ENCODE data around the gene SUCNR1. TPM values are rescaled to one million over a fixed set of nuclear protein-coding genes. Genes with fewer than 3 reads are reported as not detected.
"Not testable (repeated sequence)": the region's sequence is repeated elsewhere in the genome, so short reads cannot be mapped to it uniquely, and the experiment has no call there.

SUCNR1 gene
- total and polyA plus RNA-seq, 12 donors: 0.08 to 4.9 (median 1.6) TPM

DNA sequence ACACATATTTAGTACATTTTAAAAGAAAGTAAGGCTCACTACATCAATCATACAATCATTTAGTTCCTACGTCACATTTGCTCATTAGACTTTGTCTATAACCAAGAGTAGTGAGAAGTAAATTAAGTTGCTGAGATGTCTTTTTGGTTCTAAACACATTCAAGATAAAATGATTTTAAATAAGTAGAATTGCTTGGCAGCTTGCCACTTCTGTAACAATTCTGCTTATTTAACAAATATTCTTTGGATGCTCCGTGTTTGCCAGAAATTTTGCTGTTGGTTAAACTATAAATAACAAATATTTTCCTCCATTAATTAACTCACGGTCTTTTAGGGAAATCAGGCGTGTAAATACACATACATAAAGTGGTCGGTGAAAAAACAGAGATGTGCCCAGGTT lies 18.3 kb downstream of the SUCNR1 start:
- Histone ChIP-seq H3K9me3 (replicated peaks in 1 of 3) (no peaks in the 10 kb centered on the region), H3K27ac (peak overlapping the region in 1 of 5 donors; percentile 48), H3K27me3 (no peaks in the 10 kb centered on the region), H3K4me1 (replicated peaks in 1 of 2) (peaks cover 0 to 28% of the 10 kb centered on the region in 2 donors), H3K4me3 (no peak overlapping the region), H3K36me3 (replicated peaks in 1 of 2) (no peaks in the 10 kb centered on the region)
- WGBS, 4 donors: 65 to 70% (median 69%) methylated on average over 5 of the region's 5 CpGs
- no peak for TF ChIP-seq POLR2A (IDR thresholded peaks at IDR 0.05)
- TF ChIP-seq, protein P1, sequence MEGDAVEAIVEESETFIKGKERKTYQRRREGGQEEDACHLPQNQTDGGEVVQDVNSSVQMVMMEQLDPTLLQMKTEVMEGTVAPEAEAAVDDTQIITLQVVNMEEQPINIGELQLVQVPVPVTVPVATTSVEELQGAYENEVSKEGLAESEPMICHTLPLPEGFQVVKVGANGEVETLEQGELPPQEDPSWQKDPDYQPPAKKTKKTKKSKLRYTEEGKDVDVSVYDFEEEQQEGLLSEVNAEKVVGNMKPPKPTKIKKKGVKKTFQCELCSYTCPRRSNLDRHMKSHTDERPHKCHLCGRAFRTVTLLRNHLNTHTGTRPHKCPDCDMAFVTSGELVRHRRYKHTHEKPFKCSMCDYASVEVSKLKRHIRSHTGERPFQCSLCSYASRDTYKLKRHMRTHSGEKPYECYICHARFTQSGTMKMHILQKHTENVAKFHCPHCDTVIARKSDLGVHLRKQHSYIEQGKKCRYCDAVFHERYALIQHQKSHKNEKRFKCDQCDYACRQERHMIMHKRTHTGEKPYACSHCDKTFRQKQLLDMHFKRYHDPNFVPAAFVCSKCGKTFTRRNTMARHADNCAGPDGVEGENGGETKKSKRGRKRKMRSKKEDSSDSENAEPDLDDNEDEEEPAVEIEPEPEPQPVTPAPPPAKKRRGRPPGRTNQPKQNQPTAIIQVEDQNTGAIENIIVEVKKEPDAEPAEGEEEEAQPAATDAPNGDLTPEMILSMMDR (IDR thresholded peaks at IDR 0.05): no peak
- no peak for DNase-seq
- intact Hi-C loops (cut with DNase I): no loop called here

- peaks cover 0 to 30% of the 10 kb centered on the region in 2 donors for H3K4me1 ChIP-seq (replicated peaks in 1 of 2)
- no peak overlapping the region for H3K27ac ChIP-seq
- DNase-seq: no peak
- intact Hi-C loops (cut with DNase I): no loop called here
- no peaks in the 10 kb centered on the region for H3K27me3 ChIP-seq
- no peaks in the 10 kb centered on the region for H3K9me3 ChIP-seq (replicated peaks in 1 of 3)
- no peaks in the 10 kb centered on the region for H3K36me3 ChIP-seq (replicated peaks in 1 of 2)
- TF ChIP-seq POLR2A (IDR thresholded peaks at IDR 0.05): no peak
- TF ChIP-seq, protein P1 (IDR thresholded peaks at IDR 0.05): no peak
- no peak overlapping the region for H3K4me3 ChIP-seq
These were observed 20.8 kb downstream of the SUCNR1 start for GRCh38 chr3:151894219-151894618.

GRCh38 chr3:151895478-151896241 lies 22.2 kb downstream of the SUCNR1 start:
- Histone ChIP-seq H3K27me3 (no peaks in the 10 kb centered on the region), H3K36me3 (replicated peaks in 1 of 2) (no peaks in the 10 kb centered on the region), H3K4me1 (replicated peaks in 1 of 2) (peaks cover 0 to 32% of the 10 kb centered on the region in 2 donors), H3K27ac (no peak overlapping the region), H3K4me3 (no peak overlapping the region), H3K9me3 (replicated peaks in 1 of 3) (no peaks in the 10 kb centered on the region)
- intact Hi-C loops (cut with DNase I): no loop called here
- no peak for TF ChIP-seq POLR2A (IDR thresholded peaks at IDR 0.05)
- TF ChIP-seq, protein P1 (IDR thresholded peaks at IDR 0.05): no peak
- 44 to 49% (median 48%) methylated on average over 4 of the region's 4 CpGs for WGBS, 4 donors
- DNase-seq: no peak

DNA sequence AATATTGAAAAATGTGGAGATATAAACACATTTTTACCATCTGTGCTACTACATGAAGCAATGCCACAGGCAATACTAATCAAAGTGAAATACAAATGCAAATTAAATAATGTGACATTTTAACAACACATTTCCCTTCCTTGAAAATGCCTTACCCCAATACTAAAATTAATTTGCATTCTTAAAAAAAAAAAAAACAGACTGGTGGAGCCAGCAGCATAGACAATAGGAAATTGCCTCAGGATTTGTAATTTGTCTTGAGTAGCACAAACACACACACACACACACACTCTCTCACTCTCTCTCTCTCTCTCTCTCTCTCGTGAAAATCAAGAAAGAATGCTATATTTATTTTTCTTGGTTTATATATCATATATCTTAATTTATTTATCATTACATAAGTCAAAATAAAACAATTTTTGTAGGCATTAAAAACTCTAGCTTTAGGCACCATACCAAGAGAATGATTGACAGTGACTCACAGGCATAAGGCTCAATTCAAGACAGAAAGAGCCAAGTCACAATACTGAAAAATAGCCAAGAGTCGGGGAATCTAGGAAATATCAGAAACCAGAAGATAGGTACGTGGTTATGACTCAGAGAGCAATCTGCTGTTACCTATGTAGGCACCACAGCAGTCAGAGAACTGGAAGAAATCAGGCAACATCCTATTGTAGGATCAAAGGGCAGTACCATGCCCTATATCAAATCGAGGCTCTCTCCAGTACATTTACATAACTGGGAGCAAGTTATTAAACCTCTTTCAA lies 23.0 kb downstream of the SUCNR1 start:
- no peaks in the 10 kb centered on the region for H3K27me3 ChIP-seq
- intact Hi-C loops (cut with DNase I): no loop called here
- 36 to 60% (median 49%) methylated on average over 4 of the region's 4 CpGs for WGBS, 4 donors

GRCh38 chr3:151898121-151898520 lies 24.7 kb downstream of the SUCNR1 start:
- H3K27me3 ChIP-seq; DNase-seq; intact Hi-C loops (cut with DNase I); H3K36me3 ChIP-seq (replicated peaks in 1 of 2); H3K4me3 ChIP-seq; H3K9me3 ChIP-seq (replicated peaks in 1 of 3): not testable (repeated sequence)
- Histone ChIP-seq H3K4me1 (replicated peaks in 1 of 2) (peaks cover 9 to 36% of the 10 kb centered on the region in 2 donors), H3K27ac (peak overlapping the region in 1 of 5 donors; percentile 9)
- WGBS, 4 donors: no CpG with 5 or more reads among the region's 1 CpG

More for the DNA sequence above, 23.0 kb downstream of the SUCNR1 start:
- no peak for DNase-seq
- no peak overlapping the region for H3K27ac ChIP-seq
- TF ChIP-seq POLR2A (IDR thresholded peaks at IDR 0.05): no peak
- TF ChIP-seq, protein P1 (IDR thresholded peaks at IDR 0.05): no peak
- peaks cover 2 to 28% of the 10 kb centered on the region in 2 donors for H3K4me1 ChIP-seq (replicated peaks in 1 of 2)
- no peaks in the 10 kb centered on the region for H3K9me3 ChIP-seq (replicated peaks in 1 of 3)
- H3K36me3 ChIP-seq (replicated peaks in 1 of 2): no peaks in the 10 kb centered on the region
- no peak overlapping the region for H3K4me3 ChIP-seq

- H3K9me3 ChIP-seq (replicated peaks in 1 of 3): not testable (repeated sequence)
These were observed 25.3 kb downstream of the SUCNR1 start for GRCh38 chr3:151898564-151899261.

More at GRCh38 chr3:151898564-151899261, 25.3 kb downstream of the SUCNR1 start:
- peaks cover 15 to 40% of the 10 kb centered on the region in 2 donors for H3K4me1 ChIP-seq (replicated peaks in 1 of 2)
- intact Hi-C loops (cut with DNase I); H3K4me3 ChIP-seq; DNase-seq; H3K27ac ChIP-seq; H3K36me3 ChIP-seq (replicated peaks in 1 of 2); H3K27me3 ChIP-seq: not testable (repeated sequence)
- 93 to 100% (median 94%) methylated on average over 3 of the region's 3 CpGs for WGBS, 4 donors

Measured in adrenal gland (tissue), 12 donors.